BE2C (cell line): ENCODE results near the gene ABCB11.

Experiments used
- DNase-seq: peaks from one replicate; pipeline ENCODE4 v3.0.0-alpha.2; 2020
- H3K27me3 ChIP-seq: fragments of 250-450 bp; sonication (Bioruptor Pico); 2 replicates; pipeline ENCODE4 v1.5.1; 2020; ENCODE audit warnings: mild to moderate bottlenecking
- H3K36me3 ChIP-seq: fragments of 250-450 bp; sonication (Bioruptor Pico); 2 replicates; pipeline ENCODE4 v1.5.1; 2020; ENCODE audit warnings: mild to moderate bottlenecking
- H3K4me1 ChIP-seq: fragments of 250-450 bp; sonication (Bioruptor Pico); 2 replicates; pipeline ENCODE4 v1.5.1; 2020
- H3K4me3 ChIP-seq: 2 replicates; pipeline ENCODE4 v1.5.1; 2011; ENCODE audit warnings: low read depth, low read length
- H3K9me3 ChIP-seq: fragments of 250-450 bp; sonication (Bioruptor Pico); 2 replicates; pipeline ENCODE4 v1.5.1; 2020
- TF ChIP-seq, protein P1 (sequence below): IDR thresholded peaks from 2 replicates; pipeline ENCODE4 v1.5.1; 2012; ENCODE audit warnings: mild to moderate bottlenecking, low read depth, low read length

ABCB11 gene

DNA sequence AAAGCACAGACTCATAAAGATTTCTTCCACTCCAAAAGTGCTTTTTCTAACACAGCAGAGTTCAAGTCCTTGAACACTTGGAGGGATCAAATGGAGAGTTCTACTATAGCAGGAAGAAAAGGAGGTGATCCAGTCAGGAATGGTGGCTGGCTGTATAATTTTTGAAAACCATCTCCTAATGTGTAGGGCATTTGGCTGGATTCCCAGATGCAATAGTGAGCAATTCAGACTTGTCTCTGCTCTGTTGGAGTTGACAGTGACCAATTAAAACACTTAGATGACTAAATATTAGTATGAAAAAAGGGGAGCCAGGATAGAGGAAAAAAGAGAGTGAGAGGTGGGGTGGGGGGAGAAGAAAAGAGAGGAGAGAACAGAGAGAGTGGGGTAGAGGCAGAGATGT lies 135.4 kb downstream of the ABCB11 start:
- TF ChIP-seq, protein P1, sequence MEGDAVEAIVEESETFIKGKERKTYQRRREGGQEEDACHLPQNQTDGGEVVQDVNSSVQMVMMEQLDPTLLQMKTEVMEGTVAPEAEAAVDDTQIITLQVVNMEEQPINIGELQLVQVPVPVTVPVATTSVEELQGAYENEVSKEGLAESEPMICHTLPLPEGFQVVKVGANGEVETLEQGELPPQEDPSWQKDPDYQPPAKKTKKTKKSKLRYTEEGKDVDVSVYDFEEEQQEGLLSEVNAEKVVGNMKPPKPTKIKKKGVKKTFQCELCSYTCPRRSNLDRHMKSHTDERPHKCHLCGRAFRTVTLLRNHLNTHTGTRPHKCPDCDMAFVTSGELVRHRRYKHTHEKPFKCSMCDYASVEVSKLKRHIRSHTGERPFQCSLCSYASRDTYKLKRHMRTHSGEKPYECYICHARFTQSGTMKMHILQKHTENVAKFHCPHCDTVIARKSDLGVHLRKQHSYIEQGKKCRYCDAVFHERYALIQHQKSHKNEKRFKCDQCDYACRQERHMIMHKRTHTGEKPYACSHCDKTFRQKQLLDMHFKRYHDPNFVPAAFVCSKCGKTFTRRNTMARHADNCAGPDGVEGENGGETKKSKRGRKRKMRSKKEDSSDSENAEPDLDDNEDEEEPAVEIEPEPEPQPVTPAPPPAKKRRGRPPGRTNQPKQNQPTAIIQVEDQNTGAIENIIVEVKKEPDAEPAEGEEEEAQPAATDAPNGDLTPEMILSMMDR = no peak
- Histone ChIP-seq H3K9me3 (no peaks in the 10 kb centered on the region), H3K36me3 (no peaks in the 10 kb centered on the region), H3K4me1 (no peaks in the 10 kb centered on the region), H3K4me3 (no peak overlapping the region), H3K27me3 (no peaks in the 10 kb centered on the region)
- peak; percentile 13 for DNase-seq

GRCh38 chr2:168894720-168895119 lies 136.4 kb downstream of the ABCB11 start:
- Histone ChIP-seq H3K4me3 (no peak overlapping the region), H3K4me1 (no peaks in the 10 kb centered on the region), H3K27me3 (no peaks in the 10 kb centered on the region), H3K36me3 (no peaks in the 10 kb centered on the region), H3K9me3 (no peaks in the 10 kb centered on the region)
- no peak for DNase-seq
- TF ChIP-seq, protein P1 = no peak

- TF ChIP-seq, protein P1 = no peak
- DNase-seq = no peak
- Histone ChIP-seq H3K36me3 (no peaks in the 10 kb centered on the region), H3K4me1 (no peaks in the 10 kb centered on the region), H3K27me3 (no peaks in the 10 kb centered on the region), H3K9me3 (no peaks in the 10 kb centered on the region), H3K4me3 (no peak overlapping the region)
These were observed 137.0 kb downstream of the ABCB11 start for GRCh38 chr2:168894101-168894500.

- no peak for DNase-seq
- Histone ChIP-seq H3K9me3 (no peaks in the 10 kb centered on the region), H3K36me3 (no peaks in the 10 kb centered on the region; the same call in 1 of the 2 replicates), H3K27me3 (no peaks in the 10 kb centered on the region), H3K4me3 (no peak overlapping the region), H3K4me1 (no peaks in the 10 kb centered on the region)
- TF ChIP-seq, protein P1 = no peak
These were observed 138.8 kb downstream of the ABCB11 start for GRCh38 chr2:168892327-168892726.

DNA sequence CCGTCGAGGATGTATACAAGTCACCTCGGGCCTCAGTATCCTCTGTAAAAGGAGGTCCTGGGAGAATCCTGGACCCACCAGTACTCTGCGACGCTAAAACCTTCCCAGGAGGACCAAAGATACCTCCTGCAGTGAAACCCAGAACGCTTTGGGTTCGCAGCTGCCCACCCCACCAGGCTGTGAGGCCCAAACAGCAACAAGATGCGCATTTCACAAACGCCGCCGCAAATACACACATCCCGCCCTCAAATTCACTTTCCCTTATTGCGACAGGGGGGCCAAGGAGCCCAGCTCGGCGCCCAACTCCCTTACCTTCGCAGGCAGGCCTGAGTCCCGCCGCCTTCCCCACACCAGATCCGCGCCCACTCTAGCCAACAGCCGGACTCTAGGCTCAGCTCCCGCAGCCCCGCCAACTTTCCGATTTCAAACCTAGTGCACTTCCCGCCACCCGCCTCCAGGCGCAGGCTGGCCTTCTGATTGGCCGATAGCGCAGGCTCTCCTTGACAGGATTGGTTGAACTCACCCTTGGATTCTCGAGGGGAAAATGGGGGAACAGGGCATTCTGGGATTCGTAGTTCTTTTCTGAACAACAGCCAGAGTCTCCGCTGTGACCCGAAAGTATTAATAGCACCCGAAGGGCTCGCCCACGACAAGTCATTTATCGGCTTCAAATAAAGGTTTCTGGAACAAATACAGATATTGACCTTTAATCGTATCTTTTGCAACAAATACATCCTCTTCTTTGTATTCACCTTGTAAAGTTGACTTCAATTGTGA lies 140.9 kb downstream of the ABCB11 start, which contains the start of gene SPC25:
TSS of gene SPC25 (minus strand) at position 425 of the 777 bp plus-strand sequence. CDS start 911 bp downstream, outside the sequence.
- TF ChIP-seq, protein P1 = no peak
- Histone ChIP-seq H3K4me1 (no peaks in the 10 kb centered on the region), H3K36me3 (no peaks in the 10 kb centered on the region; the same call in 1 of the 2 replicates), H3K9me3 (no peaks in the 10 kb centered on the region), H3K4me3 (peak within 1 kb of the TSS; percentile 75), H3K27me3 (no peaks in the 10 kb centered on the region)
- DNase-seq = peak; percentile 88

DNA sequence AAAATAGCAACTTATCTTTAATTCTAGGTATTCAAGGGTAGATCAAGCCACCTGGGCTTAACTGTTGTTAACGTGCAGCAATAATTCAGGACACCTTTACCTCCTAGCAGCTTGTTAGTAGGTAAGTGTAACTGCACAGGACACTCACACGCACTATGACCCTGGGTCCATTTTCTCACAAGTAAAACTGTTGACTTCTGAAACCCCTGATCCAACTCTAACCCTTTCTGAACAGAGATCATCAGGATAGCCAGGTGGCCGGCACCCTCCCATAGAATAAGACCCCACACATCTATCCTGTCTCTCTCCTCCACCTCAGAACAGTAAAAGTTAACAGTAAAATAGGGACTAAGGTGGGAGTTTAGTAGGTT lies 141.5 kb downstream of the ABCB11 start:
- H3K9me3 ChIP-seq = no peaks in the 10 kb centered on the region
- no peaks in the 10 kb centered on the region for H3K27me3 ChIP-seq
- no peaks in the 10 kb centered on the region for H3K4me1 ChIP-seq
- DNase-seq = no peak
- H3K36me3 ChIP-seq = no peaks in the 10 kb centered on the region; the same call in 1 of the 2 replicates
- peak overlapping the region; percentile 75 for H3K4me3 ChIP-seq
- TF ChIP-seq, protein P1 = no peak
